Vagina (tissue), 2 donors: ENCODE data around the gene FAM167B. TPM values are rescaled to one million over a fixed set of nuclear protein-coding genes. Genes with fewer than 3 reads are reported as not detected.
A peak's percentile ranks its signal among the peaks of the same experiment; 100 is the strongest.

Experiments used
- DNase-seq, 2 donors: peaks; one replicate each; pipeline ENCODE4 v3.0.0-alpha.2; 2017; ENCODE audit errors: extremely low spot score in 2 of 2
- H3K27ac ChIP-seq: fragments of 200-600 bp; sonication (generic); one replicate; pipeline ENCODE4 v1.5.1; 2019
- H3K27me3 ChIP-seq: fragments of 200-600 bp; sonication (generic); one replicate; pipeline ENCODE4 v1.5.1; 2019
- H3K36me3 ChIP-seq, 2 donors: fragments of 200-600 bp; sonication (generic); one replicate each; pipeline ENCODE4 v1.5.1; 2017 to 2019
- H3K4me1 ChIP-seq: fragments of 200-600 bp; sonication (generic); one replicate; pipeline ENCODE4 v1.5.1; 2019
- H3K4me3 ChIP-seq, 2 donors: fragments of 200-600 bp; sonication (generic); 1 replicate in 1 of 2; 2 replicates in 1 of 2; pipeline ENCODE4 v1.5.1; 2016 to 2019
- H3K9me3 ChIP-seq: fragments of 200-600 bp; sonication (generic); one replicate; pipeline ENCODE4 v1.5.1; 2019
- POLR2A ChIP-seq, 2 donors: fragments of 450-650 bp; IDR thresholded peaks; one replicate each; pipeline ENCODE4 v1.6.1; 2017; ENCODE audit warnings: antibody characterized with exemption in 2 of 2, mild to moderate bottlenecking in 2 of 2, moderate library complexity in 2 of 2
- POLR2AphosphoS5 ChIP-seq, 2 donors: sonication (generic); formaldehyde crosslinking; IDR thresholded peaks; one replicate each; pipeline ENCODE4 v1.9.0; 2017; ENCODE audit warnings: antibody characterized with exemption in 2 of 2, mild to moderate bottlenecking in 2 of 2, low read depth in 1 of 2; ENCODE audit not compliant: insufficient read depth in 1 of 2
- intact Hi-C: fragments of 100-400 bp; cut with DNase I; formaldehyde crosslinking; loops from one replicate; pipeline ENCODE4 v1.15.1; 2023
- total RNA-seq: library from RNA; depleted of rRNA; stranded (reverse); fragments of >200 nt; gene quantifications from one replicate; pipeline ENCODE4 v1.2.3, GENCODE V29; 2016
- TF ChIP-seq, protein P1 (sequence below), 3 experiments: fragments of 450-650 bp in 2 of 3; fragments of 200-600 bp in 1 of 3; sonication (generic) in 1 of 3; IDR thresholded peaks; one replicate each; pipeline ENCODE4 v1.5.1; 2017 to 2019; ENCODE audit warnings: antibody characterized with exemption in 3 of 3, mild to moderate bottlenecking in 2 of 3, moderate library complexity in 2 of 3

The FAM167B gene
- total RNA-seq, 1 donor from 2014 or later, result 3.7 TPM

DNA sequence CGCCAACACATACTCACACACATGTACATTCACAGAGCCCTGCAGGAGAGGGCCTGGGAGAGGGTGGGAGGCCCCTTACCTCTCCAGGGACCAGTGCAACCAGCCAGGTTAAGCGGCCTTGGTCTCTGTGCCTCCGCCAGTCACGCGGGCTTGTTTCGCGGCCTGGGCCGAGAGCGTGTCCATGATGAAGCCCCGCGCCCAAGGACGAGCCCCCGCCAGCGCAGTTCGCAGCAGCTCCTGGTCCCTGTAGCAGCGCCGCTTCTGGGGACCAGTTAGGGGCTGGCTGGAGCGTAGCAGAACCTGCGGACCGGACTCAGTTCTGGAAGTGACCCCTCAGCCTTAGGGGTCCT lies 7.3 kb upstream of the FAM167B start:
- Histone ChIP-seq H3K36me3 (no peaks in the 10 kb centered on the region), H3K4me3 (peak overlapping the region; percentile 77 to 80), H3K27me3 (no peaks in the 10 kb centered on the region), H3K27ac (peak overlapping the region; percentile 89), H3K4me1 (peaks cover 39% of the 10 kb centered on the region), H3K9me3 (no peaks in the 10 kb centered on the region)
- intact Hi-C loops, result loop anchor here (2.0 kb wide), 1 partner anchor 39 kb away; the partner anchor contains the start of gene CCDC28B
- no peak for TF ChIP-seq POLR2AphosphoS5 (IDR thresholded peaks at IDR 0.05; ENCODE audit: insufficient read depth in 1 of 2, low read depth in 1 of 2)
- no peak for TF ChIP-seq POLR2A (IDR thresholded peaks at IDR 0.05)
- TF ChIP-seq, protein P1, sequence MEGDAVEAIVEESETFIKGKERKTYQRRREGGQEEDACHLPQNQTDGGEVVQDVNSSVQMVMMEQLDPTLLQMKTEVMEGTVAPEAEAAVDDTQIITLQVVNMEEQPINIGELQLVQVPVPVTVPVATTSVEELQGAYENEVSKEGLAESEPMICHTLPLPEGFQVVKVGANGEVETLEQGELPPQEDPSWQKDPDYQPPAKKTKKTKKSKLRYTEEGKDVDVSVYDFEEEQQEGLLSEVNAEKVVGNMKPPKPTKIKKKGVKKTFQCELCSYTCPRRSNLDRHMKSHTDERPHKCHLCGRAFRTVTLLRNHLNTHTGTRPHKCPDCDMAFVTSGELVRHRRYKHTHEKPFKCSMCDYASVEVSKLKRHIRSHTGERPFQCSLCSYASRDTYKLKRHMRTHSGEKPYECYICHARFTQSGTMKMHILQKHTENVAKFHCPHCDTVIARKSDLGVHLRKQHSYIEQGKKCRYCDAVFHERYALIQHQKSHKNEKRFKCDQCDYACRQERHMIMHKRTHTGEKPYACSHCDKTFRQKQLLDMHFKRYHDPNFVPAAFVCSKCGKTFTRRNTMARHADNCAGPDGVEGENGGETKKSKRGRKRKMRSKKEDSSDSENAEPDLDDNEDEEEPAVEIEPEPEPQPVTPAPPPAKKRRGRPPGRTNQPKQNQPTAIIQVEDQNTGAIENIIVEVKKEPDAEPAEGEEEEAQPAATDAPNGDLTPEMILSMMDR (IDR thresholded peaks at IDR 0.05), result no peak
- no peak for DNase-seq

DNA sequence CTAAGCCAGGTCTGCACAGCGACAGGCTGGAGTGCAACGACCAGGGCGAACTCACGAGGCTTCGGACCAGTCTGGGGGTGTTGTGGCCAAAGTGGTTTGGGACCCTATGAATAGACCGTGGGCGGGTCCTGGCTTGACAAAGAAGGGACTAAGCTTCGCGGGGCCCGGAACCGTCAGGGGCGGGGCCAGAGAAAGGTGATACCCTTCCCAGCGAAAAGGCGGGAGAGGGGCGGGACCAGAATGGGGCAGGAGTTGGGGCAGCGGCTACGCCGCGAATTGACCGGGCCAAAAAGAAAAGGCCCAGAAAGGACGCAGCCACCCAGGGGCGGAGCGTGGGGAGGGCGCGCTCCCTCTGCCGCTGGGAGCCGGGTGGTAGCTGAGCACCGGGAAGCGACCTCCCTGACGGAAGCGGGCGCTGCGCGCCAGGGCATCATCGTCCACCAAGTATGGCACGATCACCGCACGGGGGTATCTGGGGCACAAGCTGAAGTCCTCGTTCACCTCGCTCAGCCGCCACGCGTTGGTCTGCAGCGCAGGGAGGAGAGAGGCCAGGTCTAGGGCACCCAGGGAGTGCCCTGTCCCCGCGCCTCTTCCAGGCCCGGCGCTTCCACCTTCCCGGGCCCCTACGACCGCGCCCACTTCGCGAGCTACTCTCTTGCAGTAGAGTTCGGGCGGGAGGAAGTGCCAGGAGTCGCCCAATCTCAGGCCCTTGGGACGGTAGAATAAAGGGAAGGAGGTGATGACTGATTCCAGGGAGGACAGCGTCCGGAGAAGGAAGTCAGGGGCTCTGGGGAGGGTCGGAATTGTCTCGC lies 6.7 kb upstream of the FAM167B start:
- no peaks in the 10 kb centered on the region for H3K27me3 ChIP-seq
- H3K4me3 ChIP-seq, result peak overlapping the region; percentile 77 to 80
- H3K27ac ChIP-seq, result peak overlapping the region; percentile 89
- intact Hi-C loops, result loop anchor here (2.0 kb wide), 1 partner anchor 40 kb away; the partner anchor contains the start of gene CCDC28B
- H3K4me1 ChIP-seq, result peaks cover 39% of the 10 kb centered on the region
- H3K9me3 ChIP-seq, result no peaks in the 10 kb centered on the region
- TF ChIP-seq, protein P1 (IDR thresholded peaks at IDR 0.05), result peak in 1 of 3 experiments; percentile 23
- TF ChIP-seq POLR2A (IDR thresholded peaks at IDR 0.05), result peak in 1 of 2 donors; percentile 68
- peak; percentile 50 to 93 for TF ChIP-seq POLR2AphosphoS5 (IDR thresholded peaks at IDR 0.05; ENCODE audit: insufficient read depth in 1 of 2, low read depth in 1 of 2)
- no peak for DNase-seq
- no peaks in the 10 kb centered on the region for H3K36me3 ChIP-seq

DNA sequence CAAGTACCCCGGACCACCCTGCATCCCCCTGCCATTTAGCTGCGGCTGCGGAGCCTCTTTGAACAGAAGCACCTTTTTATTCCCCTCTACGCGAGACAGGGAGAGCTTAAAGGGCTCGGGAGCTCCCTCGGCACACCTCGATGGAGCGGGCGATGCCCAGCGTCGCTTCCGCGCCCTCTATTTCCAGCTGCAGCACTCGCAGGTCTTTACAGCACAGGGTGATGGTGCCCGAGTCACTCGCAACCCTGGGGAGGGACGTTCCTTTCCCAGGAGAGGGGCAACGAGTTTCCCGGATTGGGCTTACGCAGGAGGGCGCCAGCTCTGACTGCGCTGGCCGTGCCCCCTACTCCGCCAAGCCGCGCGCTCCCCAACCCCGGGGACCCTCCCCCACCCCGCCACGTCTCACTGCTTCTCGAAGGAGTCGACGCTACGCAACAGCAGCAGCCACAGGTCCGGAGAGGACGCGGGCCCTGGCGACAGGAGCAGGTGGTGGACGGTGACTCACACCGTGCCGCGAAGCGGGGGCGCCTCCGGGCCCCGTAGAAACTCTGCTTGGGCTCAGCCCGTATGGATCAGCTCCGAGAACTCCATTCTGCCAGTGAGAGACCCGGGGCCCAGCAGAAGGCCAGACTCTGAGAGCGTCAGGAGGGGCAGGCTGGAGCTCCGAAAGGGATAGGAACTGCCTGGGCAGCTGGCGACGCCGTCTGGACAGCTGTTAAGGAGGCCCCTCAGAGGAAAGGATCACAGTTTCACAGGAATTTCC lies 5.8 kb upstream of the FAM167B start:
- Histone ChIP-seq H3K27me3 (no peaks in the 10 kb centered on the region), H3K27ac (peak overlapping the region; percentile 89), H3K9me3 (no peaks in the 10 kb centered on the region), H3K4me3 (peak overlapping the region; percentile 77 to 80), H3K36me3 (no peaks in the 10 kb centered on the region), H3K4me1 (peaks cover 39% of the 10 kb centered on the region)
- peak in 1 of 2 donors; percentile 88 for DNase-seq
- intact Hi-C loops, result loop anchor here (2.0 kb wide), 1 partner anchor 40 kb away; the partner anchor contains the start of gene CCDC28B
- TF ChIP-seq, protein P1 (IDR thresholded peaks at IDR 0.05), result peak in 1 of 3 experiments; percentile 12
- TF ChIP-seq POLR2AphosphoS5 (IDR thresholded peaks at IDR 0.05; ENCODE audit: insufficient read depth in 1 of 2, low read depth in 1 of 2) (peak in 1 of 2 donors; percentile 42), POLR2A (IDR thresholded peaks at IDR 0.05) (no peak)

DNA sequence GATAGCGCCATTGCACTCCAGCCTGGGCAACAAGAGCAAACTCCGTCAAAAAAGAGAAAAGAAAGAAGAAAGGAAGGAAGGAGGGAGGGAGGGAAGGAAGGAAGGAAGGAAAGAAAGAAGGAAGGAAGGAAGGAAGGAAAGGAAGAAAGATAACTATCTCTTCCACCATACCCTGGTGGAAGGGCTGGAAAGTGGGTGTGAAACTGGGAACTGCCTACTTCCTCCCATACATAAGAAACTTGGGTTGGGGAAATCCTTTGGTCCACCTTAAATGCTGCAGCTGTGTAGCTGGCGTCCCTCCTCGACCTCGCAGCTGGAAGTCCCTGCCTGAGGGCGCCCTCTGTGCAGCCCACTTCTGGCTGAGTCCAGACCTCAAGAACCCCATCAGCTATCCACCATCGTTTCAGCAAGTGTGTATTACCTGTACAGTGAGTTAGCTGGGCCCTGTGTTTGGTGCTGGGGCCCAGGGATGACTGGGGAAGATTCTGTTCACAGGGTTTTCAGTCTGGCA lies 4.6 kb upstream of the FAM167B start:
- Histone ChIP-seq H3K4me3 (peak overlapping the region in 1 of 2 donors; percentile 19), H3K27ac (no peak overlapping the region), H3K4me1 (peaks cover 48% of the 10 kb centered on the region), H3K36me3 (no peaks in the 10 kb centered on the region), H3K27me3 (no peaks in the 10 kb centered on the region), H3K9me3 (no peaks in the 10 kb centered on the region)
- intact Hi-C loops, result no loop called here
- TF ChIP-seq POLR2AphosphoS5 (IDR thresholded peaks at IDR 0.05; ENCODE audit: insufficient read depth in 1 of 2, low read depth in 1 of 2) (no peak), POLR2A (IDR thresholded peaks at IDR 0.05) (no peak)
- TF ChIP-seq, protein P1 (IDR thresholded peaks at IDR 0.05), result no peak
- DNase-seq, result no peak
